ENCODE results near the gene DNAH2.

Gene DNAH2

DNA sequence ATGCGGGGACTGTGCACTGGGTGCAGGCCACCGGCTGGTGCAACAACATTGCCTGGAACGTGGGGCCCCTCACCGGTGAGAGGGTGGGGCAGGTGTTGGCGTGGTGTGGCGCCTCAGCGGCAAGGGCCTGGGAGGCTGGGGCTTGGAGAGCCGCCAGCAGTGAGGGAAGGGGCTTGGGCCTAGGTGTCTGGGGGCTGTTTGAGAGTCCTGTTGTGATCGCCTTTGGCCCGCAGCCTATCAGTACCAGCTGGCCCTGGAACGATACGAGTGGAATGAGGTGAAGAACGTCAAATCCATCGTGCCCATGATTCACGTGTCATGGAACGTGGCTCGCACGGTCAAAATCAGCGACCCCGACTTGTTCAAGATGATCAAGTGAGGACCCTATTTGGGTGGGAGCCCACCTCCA lies 134.7 kb downstream of the DNAH2 start:
- TF ChIP-seq POLR2AphosphoS5 (IDR thresholded peaks at IDR 0.05; ENCODE audit: borderline replicate concordance, low read depth, low read length) (no peak), EZH2 (IDR thresholded peaks at IDR 0.05) (no peak), FOXP2 (optimal IDR thresholded peaks at IDR 0.05; ENCODE audit: control extremely low read depth, extremely low read length, insufficient read depth) (no peak)
- Histone ChIP-seq H3K36me3 (ENCODE audit: insufficient read depth, low read length) (peaks cover 66% of the 10 kb centered on the region), H3K4me3 (no peak overlapping the region), H3K9ac (ENCODE audit: insufficient read length) (no peak overlapping the region), H3K9me3 (ENCODE audit: low read depth, low read length) (no peaks in the 10 kb centered on the region), H3K27ac (no peak overlapping the region)
- no peak for DNase-seq (ENCODE audit: low read depth, low spot score)

DNA sequence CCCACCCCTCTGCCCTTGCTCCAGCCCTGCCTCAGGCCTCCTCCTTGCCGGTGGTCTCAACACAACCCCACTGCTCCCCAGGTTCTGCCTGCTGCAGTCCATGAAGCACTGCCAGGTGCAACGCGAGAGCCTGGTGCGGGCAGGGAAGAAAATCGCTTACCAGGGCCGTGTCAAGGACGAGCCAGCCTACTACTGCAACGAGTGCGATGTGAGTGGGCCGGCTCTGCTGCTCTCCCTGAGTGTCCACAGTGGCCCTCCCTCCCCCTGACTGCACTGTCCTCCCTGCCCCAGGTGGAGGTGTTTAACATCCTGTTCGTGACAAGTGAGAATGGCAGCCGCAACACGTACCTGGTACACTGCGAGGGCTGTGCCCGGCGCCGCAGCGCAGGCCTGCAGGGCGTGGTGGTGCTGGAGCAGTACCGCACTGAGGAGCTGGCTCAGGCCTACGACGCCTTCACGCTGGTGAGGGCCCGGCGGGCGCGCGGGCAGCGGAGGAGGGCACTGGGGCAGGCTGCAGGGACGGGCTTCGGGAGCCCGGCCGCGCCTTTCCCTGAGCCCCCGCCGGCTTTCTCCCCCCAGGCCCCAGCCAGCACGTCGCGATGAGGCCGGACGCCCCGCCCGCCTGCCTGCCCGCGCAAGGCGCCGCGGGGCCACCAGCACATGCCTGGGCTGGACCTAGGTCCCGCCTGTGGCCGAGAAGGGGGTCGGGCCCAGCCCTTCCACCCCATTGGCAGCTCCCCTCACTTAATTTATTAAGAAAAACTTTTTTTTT lies 135.6 kb downstream of the DNAH2 start:
- Histone ChIP-seq H3K27ac (no peak overlapping the region), H3K9ac (ENCODE audit: insufficient read length) (no peak overlapping the region), H3K9me3 (ENCODE audit: low read depth, low read length) (no peaks in the 10 kb centered on the region), H3K4me3 (no peak overlapping the region), H3K36me3 (ENCODE audit: insufficient read depth, low read length) (peaks cover 61% of the 10 kb centered on the region)
- TF ChIP-seq EZH2 (IDR thresholded peaks at IDR 0.05) (no peak), POLR2AphosphoS5 (IDR thresholded peaks at IDR 0.05; ENCODE audit: borderline replicate concordance, low read depth, low read length) (no peak), FOXP2 (optimal IDR thresholded peaks at IDR 0.05; ENCODE audit: control extremely low read depth, extremely low read length, insufficient read depth) (no peak)
- no peak for DNase-seq (ENCODE audit: low read depth, low spot score)

DNA sequence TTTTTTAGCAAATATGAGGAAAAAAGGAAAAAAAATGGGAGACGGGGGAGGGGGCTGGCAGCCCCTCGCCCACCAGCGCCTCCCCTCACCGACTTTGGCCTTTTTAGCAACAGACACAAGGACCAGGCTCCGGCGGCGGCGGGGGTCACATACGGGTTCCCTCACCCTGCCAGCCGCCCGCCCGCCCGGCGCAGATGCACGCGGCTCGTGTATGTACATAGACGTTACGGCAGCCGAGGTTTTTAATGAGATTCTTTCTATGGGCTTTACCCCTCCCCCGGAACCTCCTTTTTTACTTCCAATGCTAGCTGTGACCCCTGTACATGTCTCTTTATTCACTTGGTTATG lies 136.1 kb downstream of the DNAH2 start:
- H3K27ac ChIP-seq, result no peak overlapping the region; the same call in 1 of the 2 replicates
- no peaks in the 10 kb centered on the region for H3K9me3 ChIP-seq (ENCODE audit: low read depth, low read length)
- TF ChIP-seq FOXP2 (optimal IDR thresholded peaks at IDR 0.05; ENCODE audit: control extremely low read depth, extremely low read length, insufficient read depth) (no peak), POLR2AphosphoS5 (IDR thresholded peaks at IDR 0.05; ENCODE audit: borderline replicate concordance, low read depth, low read length) (no peak), EZH2 (IDR thresholded peaks at IDR 0.05) (no peak)
- peaks cover 56% of the 10 kb centered on the region for H3K36me3 ChIP-seq (ENCODE audit: insufficient read depth, low read length)
- H3K4me3 ChIP-seq, result no peak overlapping the region
- no peak for DNase-seq (ENCODE audit: low read depth, low spot score)
- H3K9ac ChIP-seq (ENCODE audit: insufficient read length), result no peak overlapping the region

DNA sequence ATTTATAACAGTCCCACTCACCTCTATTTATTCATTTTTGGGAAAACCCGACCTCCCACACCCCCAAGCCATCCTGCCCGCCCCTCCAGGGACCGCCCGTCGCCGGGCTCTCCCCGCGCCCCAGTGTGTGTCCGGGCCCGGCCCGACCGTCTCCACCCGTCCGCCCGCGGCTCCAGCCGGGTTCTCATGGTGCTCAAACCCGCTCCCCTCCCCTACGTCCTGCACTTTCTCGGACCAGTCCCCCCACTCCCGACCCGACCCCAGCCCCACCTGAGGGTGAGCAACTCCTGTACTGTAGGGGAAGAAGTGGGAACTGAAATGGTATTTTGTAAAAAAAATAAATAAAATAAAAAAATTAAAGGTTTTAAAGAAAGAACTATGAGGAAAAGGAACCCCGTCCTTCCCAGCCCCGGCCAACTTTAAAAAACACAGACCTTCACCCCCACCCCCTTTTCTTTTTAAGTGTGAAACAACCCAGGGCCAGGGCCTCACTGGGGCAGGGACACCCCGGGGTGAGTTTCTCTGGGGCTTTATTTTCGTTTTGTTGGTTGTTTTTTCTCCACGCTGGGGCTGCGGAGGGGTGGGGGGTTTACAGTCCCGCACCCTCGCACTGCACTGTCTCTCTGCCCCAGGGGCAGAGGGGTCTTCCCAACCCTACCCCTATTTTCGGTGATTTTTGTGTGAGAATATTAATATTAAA lies 136.7 kb downstream of the DNAH2 start:
- Histone ChIP-seq H3K27ac (peak overlapping the region; percentile 19; the same call in 1 of the 2 replicates), H3K9ac (ENCODE audit: insufficient read length) (no peak overlapping the region), H3K4me3 (no peak overlapping the region), H3K36me3 (ENCODE audit: insufficient read depth, low read length) (peaks cover 53% of the 10 kb centered on the region), H3K9me3 (ENCODE audit: low read depth, low read length) (no peaks in the 10 kb centered on the region)
- TF ChIP-seq FOXP2 (optimal IDR thresholded peaks at IDR 0.05; ENCODE audit: control extremely low read depth, extremely low read length, insufficient read depth) (no peak), POLR2AphosphoS5 (IDR thresholded peaks at IDR 0.05; ENCODE audit: borderline replicate concordance, low read depth, low read length) (no peak), EZH2 (IDR thresholded peaks at IDR 0.05) (no peak)
- DNase-seq (ENCODE audit: low read depth, low spot score), result no peak

DNA sequence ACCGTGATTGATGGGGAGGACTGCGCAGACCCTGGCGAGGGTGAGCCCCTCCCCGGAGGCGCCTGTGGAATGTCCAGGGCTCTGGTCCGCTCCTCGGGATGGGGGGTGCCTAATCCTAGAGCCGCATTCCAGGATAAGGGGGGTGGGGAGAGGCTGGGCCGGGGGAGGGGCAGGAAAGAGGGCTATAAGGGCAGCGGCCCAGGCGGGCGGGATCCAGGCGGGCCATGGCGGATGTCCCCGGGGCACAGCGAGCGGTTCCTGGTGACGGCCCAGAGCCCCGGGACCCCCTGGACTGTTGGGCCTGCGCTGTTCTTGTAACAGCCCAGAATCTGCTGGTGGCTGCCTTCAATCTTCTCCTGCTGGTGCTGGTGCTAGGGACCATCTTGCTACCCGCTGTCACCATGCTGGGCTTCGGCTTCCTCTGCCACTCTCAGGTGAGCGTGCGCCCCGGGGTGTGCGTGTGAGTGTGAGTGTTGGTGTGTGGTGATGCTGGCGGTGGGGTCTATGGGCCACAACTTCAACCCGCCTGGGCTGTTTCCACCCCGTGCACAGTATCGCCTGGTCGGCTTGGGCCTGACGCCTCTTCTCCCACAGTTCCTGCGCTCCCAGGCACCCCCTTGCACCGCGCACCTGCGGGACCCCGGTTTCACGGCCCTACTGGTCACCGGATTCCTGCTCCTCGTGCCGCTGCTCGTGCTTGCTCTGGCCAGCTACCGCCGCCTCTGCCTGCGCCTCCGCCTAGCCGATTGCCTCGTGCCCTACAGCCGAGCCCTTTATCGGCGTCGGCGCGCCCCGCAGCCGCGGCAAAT lies 137.5 kb downstream of the DNAH2 start, which contains the start of gene TMEM88:
Gene TMEM88 (plus strand): TSS at position 216 of the 809 bp plus-strand sequence. CDS start 9 bp downstream, at position 225.
- TF ChIP-seq EZH2 (IDR thresholded peaks at IDR 0.05), result no peak
- no peak for TF ChIP-seq FOXP2 (optimal IDR thresholded peaks at IDR 0.05; ENCODE audit: control extremely low read depth, extremely low read length, insufficient read depth)
- TF ChIP-seq POLR2AphosphoS5 (IDR thresholded peaks at IDR 0.05; ENCODE audit: borderline replicate concordance, low read depth, low read length), result no peak
- DNase-seq (ENCODE audit: low read depth, low spot score), result no peak
- Histone ChIP-seq H3K27ac (peak within 1 kb of the TSS; percentile 19; the same call in 1 of the 2 replicates), H3K9ac (ENCODE audit: insufficient read length) (no peak within 1 kb of the TSS), H3K9me3 (ENCODE audit: low read depth, low read length) (no peaks in the 10 kb centered on the region), H3K4me3 (peak within 1 kb of the TSS; percentile 81), H3K36me3 (ENCODE audit: insufficient read depth, low read length) (peaks cover 45% of the 10 kb centered on the region)

DNA sequence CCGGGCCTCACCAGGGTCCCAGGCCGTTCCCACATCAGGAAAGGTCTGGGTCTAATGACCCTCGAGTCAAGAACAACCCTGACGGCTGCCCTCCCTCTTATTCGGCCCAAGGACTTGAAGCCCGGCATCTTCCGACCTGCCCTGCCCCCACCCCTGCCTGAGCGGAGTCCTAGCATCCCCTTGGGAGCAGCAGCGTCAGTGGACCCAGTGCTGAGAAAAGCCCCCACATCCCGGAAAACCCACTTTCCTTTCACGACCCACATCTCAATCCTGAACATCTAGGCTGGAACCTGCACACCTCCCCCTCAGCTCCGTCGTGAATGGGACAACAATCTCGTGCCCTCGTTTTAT lies 138.1 kb downstream of the DNAH2 start:
- Histone ChIP-seq H3K36me3 (ENCODE audit: insufficient read depth, low read length) (peaks cover 44% of the 10 kb centered on the region), H3K9ac (ENCODE audit: insufficient read length) (no peak overlapping the region), H3K9me3 (ENCODE audit: low read depth, low read length) (no peaks in the 10 kb centered on the region), H3K27ac (no peak overlapping the region), H3K4me3 (peak overlapping the region; percentile 81)
- DNase-seq (ENCODE audit: low read depth, low spot score), result no peak
- no peak for TF ChIP-seq POLR2AphosphoS5 (IDR thresholded peaks at IDR 0.05; ENCODE audit: borderline replicate concordance, low read depth, low read length)

DNA sequence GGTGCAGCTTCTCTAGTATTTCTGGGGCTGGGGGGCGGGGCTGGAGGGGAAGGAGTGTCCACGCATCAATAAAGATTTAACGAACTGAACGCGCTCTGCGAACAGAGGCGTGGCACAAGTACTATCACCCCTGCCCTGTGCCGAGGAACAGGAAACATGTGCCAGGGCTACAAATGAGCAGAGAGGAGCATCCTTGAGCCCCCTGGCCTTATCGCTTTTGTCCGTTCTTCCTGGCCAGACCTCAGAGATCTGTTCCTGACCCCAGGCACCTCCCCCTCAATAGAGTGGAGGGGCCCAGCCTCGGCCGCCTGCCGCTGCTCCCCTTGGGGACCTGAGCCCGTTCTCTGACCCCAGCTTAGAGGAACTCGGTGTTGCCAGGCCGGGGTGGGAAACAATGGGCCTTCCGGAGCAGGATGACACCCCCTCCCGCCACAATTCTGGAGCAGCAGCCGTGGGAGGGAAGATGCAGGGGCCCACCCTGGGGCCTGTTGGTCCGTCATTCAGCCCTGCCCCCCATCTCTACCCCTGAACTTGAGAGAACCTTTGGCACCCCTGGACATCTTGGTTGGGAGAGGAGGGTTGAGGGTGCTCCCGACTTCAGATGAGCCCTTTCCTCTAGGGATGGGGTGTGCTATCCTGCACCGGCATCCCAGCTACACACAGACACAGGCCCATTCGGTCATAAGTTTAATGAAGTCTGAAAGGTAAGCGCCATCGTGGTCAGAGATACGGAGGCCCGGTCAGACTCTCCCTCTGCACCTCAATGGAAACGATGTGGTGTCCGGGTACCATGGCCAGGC lies 138.7 kb downstream of the DNAH2 start:
- H3K4me3 ChIP-seq, result peak overlapping the region; percentile 81
- TF ChIP-seq POLR2AphosphoS5 (IDR thresholded peaks at IDR 0.05; ENCODE audit: borderline replicate concordance, low read depth, low read length), result peak; percentile 41; the same call in 1 of the 2 replicates
- no peak for TF ChIP-seq FOXP2 (optimal IDR thresholded peaks at IDR 0.05; ENCODE audit: control extremely low read depth, extremely low read length, insufficient read depth)
- no peak for TF ChIP-seq EZH2 (IDR thresholded peaks at IDR 0.05)
- no peaks in the 10 kb centered on the region for H3K9me3 ChIP-seq (ENCODE audit: low read depth, low read length)
- H3K27ac ChIP-seq, result peak overlapping the region; percentile 92
- peak overlapping the region; percentile 86 for H3K9ac ChIP-seq (ENCODE audit: insufficient read length)
- DNase-seq (ENCODE audit: low read depth, low spot score), result no peak
- H3K36me3 ChIP-seq (ENCODE audit: insufficient read depth, low read length), result peaks cover 40% of the 10 kb centered on the region

All from SK-N-MC (cell line).